Vagina (tissue), 2 donors: ENCODE results near the gene SPSB1. TPM values are rescaled to one million over a fixed set of nuclear protein-coding genes. Genes with fewer than 3 reads are reported as not detected.

Experiments
- DNase-seq, 2 donors: peaks; one replicate each; pipeline ENCODE4 v3.0.0-alpha.2; 2017; ENCODE audit errors: extremely low spot score in 2 of 2
- H3K27ac ChIP-seq: fragments of 200-600 bp; sonication (generic); one replicate; pipeline ENCODE4 v1.5.1; 2019
- H3K27me3 ChIP-seq: fragments of 200-600 bp; sonication (generic); one replicate; pipeline ENCODE4 v1.5.1; 2019
- H3K36me3 ChIP-seq, 2 donors: fragments of 200-600 bp; sonication (generic); one replicate each; pipeline ENCODE4 v1.5.1; 2017 to 2019
- H3K4me1 ChIP-seq: fragments of 200-600 bp; sonication (generic); one replicate; pipeline ENCODE4 v1.5.1; 2019
- H3K4me3 ChIP-seq, 2 donors: fragments of 200-600 bp; sonication (generic); 1 replicate in 1 of 2; 2 replicates in 1 of 2; pipeline ENCODE4 v1.5.1; 2016 to 2019
- H3K9me3 ChIP-seq: fragments of 200-600 bp; sonication (generic); one replicate; pipeline ENCODE4 v1.5.1; 2019
- POLR2A ChIP-seq, 2 donors: fragments of 450-650 bp; IDR thresholded peaks; one replicate each; pipeline ENCODE4 v1.6.1; 2017; ENCODE audit warnings: antibody characterized with exemption in 2 of 2, mild to moderate bottlenecking in 2 of 2, moderate library complexity in 2 of 2
- POLR2AphosphoS5 ChIP-seq, 2 donors: sonication (generic); formaldehyde crosslinking; IDR thresholded peaks; one replicate each; pipeline ENCODE4 v1.9.0; 2017; ENCODE audit warnings: antibody characterized with exemption in 2 of 2, mild to moderate bottlenecking in 2 of 2, low read depth in 1 of 2; ENCODE audit not compliant: insufficient read depth in 1 of 2
- intact Hi-C: fragments of 100-400 bp; cut with DNase I; formaldehyde crosslinking; loops from one replicate; pipeline ENCODE4 v1.15.1; 2023
- total RNA-seq: library from RNA; depleted of rRNA; stranded (reverse); fragments of >200 nt; gene quantifications from one replicate; pipeline ENCODE4 v1.2.3, GENCODE V29; 2016
- TF ChIP-seq, protein P1 (sequence below), 3 experiments: fragments of 450-650 bp in 2 of 3; fragments of 200-600 bp in 1 of 3; sonication (generic) in 1 of 3; IDR thresholded peaks; one replicate each; pipeline ENCODE4 v1.5.1; 2017 to 2019; ENCODE audit warnings: antibody characterized with exemption in 3 of 3, mild to moderate bottlenecking in 2 of 3, moderate library complexity in 2 of 3

The SPSB1 gene
- total RNA-seq, 1 donor from 2014 or later = 40.0 TPM

DNA sequence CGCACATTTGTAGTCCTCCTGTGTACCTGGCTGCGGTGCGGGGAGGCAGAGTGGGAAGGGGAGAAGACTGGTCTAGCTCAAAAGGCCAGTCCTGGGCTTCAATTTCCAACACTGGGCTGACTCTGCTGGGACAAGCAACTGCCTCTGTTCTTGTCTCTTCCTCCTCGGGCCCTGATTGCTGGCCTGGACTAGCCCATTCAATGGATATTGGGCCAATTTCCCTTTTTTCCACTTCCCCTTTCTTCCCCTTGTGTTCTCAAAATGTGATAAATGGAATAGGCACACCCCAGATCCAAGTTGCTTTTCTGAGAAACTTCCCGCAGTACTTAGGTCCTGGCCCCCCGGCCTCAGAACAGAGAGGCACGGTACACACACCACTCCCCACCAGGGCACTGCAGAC is 48.2 kb downstream of the SPSB1 start:
- Histone ChIP-seq H3K4me3 (no peak overlapping the region), H3K27ac (no peak overlapping the region), H3K9me3 (no peaks in the 10 kb centered on the region), H3K36me3 (no peaks in the 10 kb centered on the region), H3K27me3 (no peaks in the 10 kb centered on the region), H3K4me1 (peaks cover 79% of the 10 kb centered on the region)
- intact Hi-C loops = no loop called here
- no peak for TF ChIP-seq POLR2AphosphoS5 (IDR thresholded peaks at IDR 0.05; ENCODE audit: insufficient read depth in 1 of 2, low read depth in 1 of 2)
- TF ChIP-seq POLR2A (IDR thresholded peaks at IDR 0.05) = no peak
- TF ChIP-seq, protein P1, sequence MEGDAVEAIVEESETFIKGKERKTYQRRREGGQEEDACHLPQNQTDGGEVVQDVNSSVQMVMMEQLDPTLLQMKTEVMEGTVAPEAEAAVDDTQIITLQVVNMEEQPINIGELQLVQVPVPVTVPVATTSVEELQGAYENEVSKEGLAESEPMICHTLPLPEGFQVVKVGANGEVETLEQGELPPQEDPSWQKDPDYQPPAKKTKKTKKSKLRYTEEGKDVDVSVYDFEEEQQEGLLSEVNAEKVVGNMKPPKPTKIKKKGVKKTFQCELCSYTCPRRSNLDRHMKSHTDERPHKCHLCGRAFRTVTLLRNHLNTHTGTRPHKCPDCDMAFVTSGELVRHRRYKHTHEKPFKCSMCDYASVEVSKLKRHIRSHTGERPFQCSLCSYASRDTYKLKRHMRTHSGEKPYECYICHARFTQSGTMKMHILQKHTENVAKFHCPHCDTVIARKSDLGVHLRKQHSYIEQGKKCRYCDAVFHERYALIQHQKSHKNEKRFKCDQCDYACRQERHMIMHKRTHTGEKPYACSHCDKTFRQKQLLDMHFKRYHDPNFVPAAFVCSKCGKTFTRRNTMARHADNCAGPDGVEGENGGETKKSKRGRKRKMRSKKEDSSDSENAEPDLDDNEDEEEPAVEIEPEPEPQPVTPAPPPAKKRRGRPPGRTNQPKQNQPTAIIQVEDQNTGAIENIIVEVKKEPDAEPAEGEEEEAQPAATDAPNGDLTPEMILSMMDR (IDR thresholded peaks at IDR 0.05) = no peak
- DNase-seq = no peak

- no peak for DNase-seq
- peaks cover 84% of the 10 kb centered on the region for H3K4me1 ChIP-seq
- H3K9me3 ChIP-seq = no peaks in the 10 kb centered on the region
- no peaks in the 10 kb centered on the region for H3K36me3 ChIP-seq
- intact Hi-C loops = no loop called here
- no peaks in the 10 kb centered on the region for H3K27me3 ChIP-seq
- H3K27ac ChIP-seq = no peak overlapping the region
- no peak overlapping the region for H3K4me3 ChIP-seq
- TF ChIP-seq, protein P1 (IDR thresholded peaks at IDR 0.05) = no peak
- no peak for TF ChIP-seq POLR2A (IDR thresholded peaks at IDR 0.05)
- TF ChIP-seq POLR2AphosphoS5 (IDR thresholded peaks at IDR 0.05; ENCODE audit: insufficient read depth in 1 of 2, low read depth in 1 of 2) = no peak
These were observed 48.7 kb downstream of the SPSB1 start for GRCh38 chr1:9341301-9341845.

DNA sequence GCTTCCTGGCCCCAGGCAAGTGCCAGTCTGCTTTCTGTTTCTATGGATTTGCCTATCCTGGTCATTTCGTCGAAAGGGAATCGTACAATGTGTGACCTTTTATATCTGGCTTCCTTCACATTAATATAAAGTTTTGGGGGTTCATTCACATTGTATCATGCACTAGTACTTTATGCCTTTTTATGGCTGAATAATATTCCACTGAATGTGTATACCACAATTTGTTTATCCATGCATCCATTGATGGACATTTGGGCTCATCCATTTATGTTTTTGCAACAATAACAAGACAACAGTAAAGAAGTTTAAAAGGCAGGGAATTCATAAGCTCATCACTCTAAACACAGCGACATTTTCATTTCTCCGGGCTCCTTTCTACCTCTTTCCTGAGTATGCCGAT is 50.6 kb downstream of the SPSB1 start:
- TF ChIP-seq, protein P1 (IDR thresholded peaks at IDR 0.05) = no peak
- no peak for TF ChIP-seq POLR2AphosphoS5 (IDR thresholded peaks at IDR 0.05; ENCODE audit: insufficient read depth in 1 of 2, low read depth in 1 of 2)
- TF ChIP-seq POLR2A (IDR thresholded peaks at IDR 0.05) = no peak
- no peak for DNase-seq
- peaks cover 78% of the 10 kb centered on the region for H3K4me1 ChIP-seq

DNA sequence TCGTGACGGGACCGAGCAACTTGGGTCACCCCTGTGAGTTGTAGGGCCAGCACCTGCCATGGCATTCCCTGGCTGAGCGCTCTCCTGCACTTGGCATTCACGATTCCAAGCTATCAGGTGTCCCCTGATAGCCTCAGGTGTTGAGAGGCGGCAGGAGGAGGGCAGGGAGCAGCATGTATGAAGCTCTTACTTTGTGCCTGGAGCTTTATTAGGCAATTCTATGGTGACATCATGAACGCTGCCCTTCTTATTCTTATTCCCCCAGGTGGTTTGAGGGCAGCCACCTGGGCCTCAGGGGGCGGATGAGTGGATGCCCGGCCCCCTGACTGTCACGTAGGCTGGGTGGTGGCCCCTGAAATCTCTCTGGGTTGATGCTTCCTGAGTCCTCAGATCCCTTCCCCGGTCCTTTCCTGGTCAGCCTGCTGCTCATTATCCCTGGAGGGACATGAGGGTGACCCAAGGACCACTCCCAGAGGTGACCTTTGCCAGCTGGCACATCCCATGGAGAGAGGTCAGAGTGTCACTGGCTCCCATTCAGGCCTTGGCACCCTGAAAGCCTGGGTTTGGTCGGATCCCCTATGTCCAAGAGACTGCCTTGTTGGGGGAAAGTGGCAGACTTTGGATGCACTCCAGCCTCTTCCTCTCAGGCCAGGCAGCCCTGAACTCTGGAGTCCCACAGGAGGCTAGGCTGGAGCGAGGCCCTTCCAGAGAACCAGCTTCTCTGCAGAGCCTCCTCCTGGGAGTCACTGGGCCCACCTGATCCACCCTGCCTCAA is 51.9 kb downstream of the SPSB1 start:
- Histone ChIP-seq H3K27me3 (no peaks in the 10 kb centered on the region), H3K4me1 (peaks cover 78% of the 10 kb centered on the region), H3K9me3 (no peaks in the 10 kb centered on the region), H3K36me3 (no peaks in the 10 kb centered on the region), H3K27ac (peak overlapping the region; percentile 20), H3K4me3 (no peak overlapping the region)
- intact Hi-C loops = no loop called here
- TF ChIP-seq POLR2A (IDR thresholded peaks at IDR 0.05) (no peak), POLR2AphosphoS5 (IDR thresholded peaks at IDR 0.05; ENCODE audit: insufficient read depth in 1 of 2, low read depth in 1 of 2) (no peak)
- TF ChIP-seq, protein P1 (IDR thresholded peaks at IDR 0.05) = no peak
- no peak for DNase-seq

More for the DNA sequence above, 50.6 kb downstream of the SPSB1 start:
- intact Hi-C loops = no loop called here
- H3K27me3 ChIP-seq = no peaks in the 10 kb centered on the region
- no peaks in the 10 kb centered on the region for H3K36me3 ChIP-seq
- no peak overlapping the region for H3K4me3 ChIP-seq
- no peaks in the 10 kb centered on the region for H3K9me3 ChIP-seq
- H3K27ac ChIP-seq = no peak overlapping the region

DNA sequence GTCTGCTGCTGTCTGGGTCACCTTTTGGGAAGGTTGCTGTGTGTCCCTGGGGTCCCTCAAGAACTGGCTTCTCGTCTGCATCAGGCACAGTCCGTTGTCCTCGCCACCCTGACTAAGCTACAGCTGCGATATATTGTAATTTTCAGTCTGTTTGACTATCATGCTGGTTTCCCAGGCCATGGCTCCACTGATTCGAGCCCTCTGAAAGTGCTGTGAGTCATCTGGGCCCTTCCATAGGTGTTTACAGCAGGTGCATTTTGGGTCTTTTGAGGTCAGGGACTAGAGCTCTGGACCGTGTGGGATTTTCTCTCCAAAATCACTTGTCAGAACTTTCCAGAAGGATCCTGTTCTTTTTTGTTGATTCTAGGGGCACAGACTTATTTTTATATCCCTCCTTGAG is 52.8 kb downstream of the SPSB1 start:
- no peak for TF ChIP-seq POLR2A (IDR thresholded peaks at IDR 0.05)
- Histone ChIP-seq H3K4me1 (peaks cover 78% of the 10 kb centered on the region), H3K27ac (peak overlapping the region; percentile 20), H3K36me3 (no peaks in the 10 kb centered on the region), H3K4me3 (no peak overlapping the region), H3K9me3 (no peaks in the 10 kb centered on the region), H3K27me3 (no peaks in the 10 kb centered on the region)
- no peak for DNase-seq
- intact Hi-C loops = no loop called here
